Measurements from ENCODE around the gene PTPRD.

PTPRD gene

DNA sequence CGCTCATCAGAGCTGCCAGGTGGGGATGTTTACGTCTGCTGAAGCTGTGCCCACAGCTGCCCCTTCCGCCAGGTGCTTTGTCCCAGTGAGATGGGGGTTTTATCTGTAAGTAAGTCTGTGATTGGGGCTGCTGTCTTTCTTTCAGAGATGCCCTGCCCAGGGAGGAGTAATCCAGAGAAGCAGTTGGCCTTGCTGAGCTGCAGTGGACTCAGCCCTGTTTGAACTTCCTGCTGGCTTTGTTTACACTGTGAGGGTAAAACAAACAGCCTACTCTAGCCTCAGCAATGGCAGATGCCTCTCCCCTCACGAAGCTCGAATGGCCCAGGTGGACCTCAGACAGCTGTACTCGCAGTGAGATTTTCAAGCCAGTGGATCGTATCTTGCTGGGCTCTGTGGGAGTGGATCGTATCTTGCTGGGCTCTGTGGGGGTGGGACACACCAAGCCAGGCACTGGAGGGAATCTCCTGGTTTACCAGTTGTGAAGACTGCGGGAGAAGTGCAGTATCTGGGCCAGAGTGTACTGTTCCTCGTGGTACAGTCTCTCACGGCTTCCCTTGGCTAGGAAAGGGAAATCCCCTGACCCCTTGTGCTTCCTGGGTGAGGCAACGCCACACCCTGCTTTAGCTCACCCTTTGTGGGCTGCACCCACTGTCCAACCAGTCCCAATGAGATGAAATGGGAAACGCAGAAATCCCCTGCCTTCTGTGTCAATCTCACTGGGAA is 2283.1 kb downstream of the PTPRD start:
- no peak for TF ChIP-seq ZNF274 (IDR thresholded peaks at IDR 0.05; ENCODE audit: low read depth, low read length)
- no peak overlapping the region for H3K4me3 ChIP-seq (ENCODE audit: low read length)

DNA sequence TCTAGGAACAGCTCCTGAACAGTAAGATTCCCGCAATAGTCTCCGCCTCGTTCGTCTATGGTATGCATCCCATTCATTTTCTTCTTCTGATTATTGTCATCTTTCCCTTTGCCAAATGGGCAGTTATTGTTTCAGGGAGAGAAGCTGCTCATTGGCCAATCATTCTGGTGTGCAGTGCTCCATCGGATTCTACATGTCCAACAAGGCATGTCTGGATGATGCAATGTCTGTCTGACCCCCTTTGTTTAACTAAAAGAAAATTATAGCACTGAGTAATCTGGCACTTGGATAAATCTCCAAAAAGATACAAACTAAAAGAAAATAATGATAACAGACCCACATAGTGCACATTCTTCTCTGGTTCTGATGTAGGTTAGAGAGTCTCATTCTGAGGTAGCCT is 2297.6 kb downstream of the PTPRD start:
- TF ChIP-seq ZNF274 (IDR thresholded peaks at IDR 0.05; ENCODE audit: low read depth, low read length), result no peak
- H3K4me3 ChIP-seq (ENCODE audit: low read length), result no peak overlapping the region

DNA sequence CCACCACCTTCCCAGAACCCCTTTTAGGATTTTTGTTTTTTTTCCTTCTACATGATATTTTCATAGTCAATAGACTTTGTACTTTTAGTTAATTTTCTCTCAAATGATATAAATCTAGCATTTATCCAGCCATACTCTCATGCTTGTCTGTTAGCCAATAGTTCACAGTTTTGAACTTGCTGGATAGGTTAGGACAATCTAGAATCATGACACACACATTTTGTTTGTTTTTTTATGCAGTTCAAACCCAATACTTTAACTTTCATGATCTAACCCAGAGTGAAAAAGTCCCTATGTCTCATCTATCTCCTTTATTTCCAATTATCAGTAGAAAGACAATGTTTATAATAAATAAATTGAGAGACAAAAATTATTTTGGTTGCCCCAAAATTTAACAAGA is 2303.5 kb downstream of the PTPRD start:
- H3K4me3 ChIP-seq (ENCODE audit: low read length), result no peak overlapping the region
- no peak for TF ChIP-seq ZNF274 (IDR thresholded peaks at IDR 0.05; ENCODE audit: low read depth, low read length)

DNA sequence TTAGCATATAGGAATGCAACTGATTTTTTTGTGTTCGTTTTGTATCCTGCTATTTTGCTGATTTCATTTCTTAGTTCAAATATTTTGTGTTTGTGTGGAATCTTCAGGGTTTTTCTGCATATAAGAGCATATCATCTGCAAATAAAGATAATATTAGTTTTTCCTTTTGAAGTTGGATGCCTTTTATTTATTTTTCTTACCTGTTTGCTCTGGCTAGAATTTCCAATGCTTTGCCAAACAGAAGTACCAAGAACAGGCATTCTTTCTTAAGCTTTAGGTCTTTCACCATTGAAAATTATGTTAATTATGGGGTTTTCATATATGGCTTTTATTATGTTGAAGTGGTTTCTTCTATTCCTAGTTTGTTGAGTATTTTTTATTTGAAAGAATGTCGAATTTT is 2308.1 kb downstream of the PTPRD start:
- TF ChIP-seq ZNF274 (IDR thresholded peaks at IDR 0.05; ENCODE audit: low read depth, low read length), result no peak
- H3K4me3 ChIP-seq (ENCODE audit: low read length), result no peak overlapping the region

DNA sequence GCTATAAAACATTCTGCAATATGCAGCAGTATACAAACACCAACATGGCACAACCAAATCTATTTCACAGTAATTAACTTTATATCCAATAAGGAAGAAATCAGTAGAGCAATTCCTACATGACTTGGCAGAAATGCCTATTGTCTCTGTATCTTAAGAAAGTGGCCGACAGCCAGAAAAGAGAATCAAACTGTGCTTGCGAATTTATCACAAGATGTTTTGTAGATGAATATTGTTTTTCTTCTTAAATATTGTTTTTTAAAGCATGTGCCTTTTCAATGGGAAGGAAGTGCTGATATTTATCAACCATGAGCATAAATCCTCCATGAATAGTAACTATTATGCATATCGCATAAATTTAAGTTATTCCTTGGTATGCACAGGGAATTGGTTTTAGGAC is 2311.5 kb downstream of the PTPRD start:
- H3K4me3 ChIP-seq (ENCODE audit: low read length), result no peak overlapping the region
- TF ChIP-seq ZNF274 (IDR thresholded peaks at IDR 0.05; ENCODE audit: low read depth, low read length), result no peak

DNA sequence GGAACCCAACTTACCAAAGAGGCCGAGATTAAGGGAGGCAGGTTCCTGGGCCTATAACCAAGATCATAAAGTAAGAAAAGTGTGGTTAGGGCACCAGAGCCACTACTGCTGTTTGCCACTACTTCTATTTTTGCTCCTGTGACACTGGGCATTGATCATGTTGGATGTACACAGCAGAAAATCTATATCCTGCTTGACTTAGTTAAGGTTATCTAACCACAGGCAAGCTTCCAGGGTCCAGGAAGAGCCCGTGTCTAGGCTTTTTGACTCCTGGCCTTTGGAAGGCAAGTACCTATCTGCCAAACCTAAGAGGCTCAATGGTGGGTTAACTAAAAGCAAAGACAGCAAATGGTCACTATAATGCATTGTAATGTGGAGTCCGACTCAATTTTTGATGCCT is 2315.8 kb downstream of the PTPRD start:
- no peak for TF ChIP-seq ZNF274 (IDR thresholded peaks at IDR 0.05; ENCODE audit: low read depth, low read length)
- H3K4me3 ChIP-seq (ENCODE audit: low read length), result no peak overlapping the region

DNA sequence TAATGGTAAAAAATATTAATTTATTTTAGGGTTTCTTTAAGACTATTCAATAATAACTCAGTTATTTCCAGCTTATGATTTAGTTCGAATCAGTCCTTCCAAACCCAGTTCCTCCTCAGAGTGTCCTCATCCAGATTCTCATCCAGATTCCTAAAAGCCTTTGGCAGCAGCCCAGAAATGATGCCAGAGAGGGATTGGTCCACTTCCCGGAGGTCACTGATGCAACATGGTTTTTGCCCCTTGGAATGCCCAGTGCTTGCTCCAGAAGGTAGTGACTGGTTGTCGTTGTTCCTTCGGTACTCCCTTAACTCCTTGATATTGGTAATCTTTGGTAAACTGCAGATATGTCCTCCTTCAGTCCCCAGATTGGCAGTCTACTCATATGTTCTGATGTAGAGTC is 2320.1 kb downstream of the PTPRD start:
- TF ChIP-seq ZNF274 (IDR thresholded peaks at IDR 0.05; ENCODE audit: low read depth, low read length), result no peak
- no peak overlapping the region for H3K4me3 ChIP-seq (ENCODE audit: low read length)

DNA sequence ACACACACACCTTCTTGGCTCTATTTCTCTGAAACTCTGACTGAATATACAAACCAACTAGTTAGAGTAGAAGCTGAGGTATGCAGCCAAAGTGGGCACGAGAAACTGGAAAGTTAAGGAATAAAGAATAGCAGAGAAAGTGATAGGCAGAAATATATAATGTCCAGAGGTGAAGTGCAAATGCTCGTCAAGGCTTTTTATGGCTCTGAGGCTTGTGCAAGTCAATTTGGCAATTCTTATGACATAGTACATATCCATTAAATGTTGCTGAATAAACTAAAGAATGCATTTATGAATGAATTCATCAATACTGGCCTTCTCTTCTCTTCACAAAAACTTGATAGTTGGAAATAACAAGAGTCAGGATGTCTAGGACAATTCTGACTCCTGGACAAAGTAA is 2323.1 kb downstream of the PTPRD start:
- TF ChIP-seq ZNF274 (IDR thresholded peaks at IDR 0.05; ENCODE audit: low read depth, low read length), result no peak
- no peak overlapping the region for H3K4me3 ChIP-seq (ENCODE audit: low read length)

DNA sequence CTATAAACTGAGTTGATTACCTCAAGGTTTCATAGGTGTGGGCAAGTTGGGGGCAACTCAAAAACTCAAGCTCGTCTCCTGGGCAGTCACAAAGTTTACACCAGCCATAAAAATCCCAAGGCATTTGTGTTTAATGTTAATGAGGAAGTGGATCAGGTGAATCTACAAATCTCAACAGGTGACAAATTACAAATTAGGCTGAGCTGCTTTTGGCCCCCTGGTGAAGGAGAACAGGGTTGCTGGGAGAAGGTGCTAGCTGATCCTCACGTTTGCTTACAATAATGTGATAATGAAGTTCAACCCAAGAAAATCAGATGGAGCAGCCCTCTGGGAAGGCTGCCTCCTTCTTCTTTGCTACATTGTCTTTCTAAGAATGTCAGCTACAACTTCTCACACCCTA is 2324.8 kb downstream of the PTPRD start:
- no peak for TF ChIP-seq ZNF274 (IDR thresholded peaks at IDR 0.05; ENCODE audit: low read depth, low read length)

DNA sequence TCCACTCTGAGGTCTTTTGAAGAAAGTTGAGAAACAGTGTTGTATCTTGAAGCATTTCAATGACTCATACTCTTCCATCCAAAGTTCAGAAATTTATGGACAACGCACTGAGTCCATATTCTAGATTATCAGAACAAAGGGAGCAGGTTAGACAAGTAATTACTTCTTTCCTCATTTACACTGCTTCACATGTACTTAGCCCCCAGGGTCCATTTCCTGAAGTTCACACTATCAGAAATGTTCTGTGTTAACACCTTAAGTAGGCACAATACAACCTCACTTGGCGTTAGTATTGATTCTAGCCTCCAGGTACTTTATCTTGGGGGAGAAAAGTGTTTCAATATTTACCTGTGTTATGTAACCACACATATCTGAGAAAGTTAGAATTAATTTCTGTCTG is 2325.3 kb downstream of the PTPRD start:
- no peak overlapping the region for H3K4me3 ChIP-seq (ENCODE audit: low read length)
- TF ChIP-seq ZNF274 (IDR thresholded peaks at IDR 0.05; ENCODE audit: low read depth, low read length), result no peak

More for the DNA sequence above, 2324.8 kb downstream of the PTPRD start:
- no peak overlapping the region for H3K4me3 ChIP-seq (ENCODE audit: low read length)

DNA sequence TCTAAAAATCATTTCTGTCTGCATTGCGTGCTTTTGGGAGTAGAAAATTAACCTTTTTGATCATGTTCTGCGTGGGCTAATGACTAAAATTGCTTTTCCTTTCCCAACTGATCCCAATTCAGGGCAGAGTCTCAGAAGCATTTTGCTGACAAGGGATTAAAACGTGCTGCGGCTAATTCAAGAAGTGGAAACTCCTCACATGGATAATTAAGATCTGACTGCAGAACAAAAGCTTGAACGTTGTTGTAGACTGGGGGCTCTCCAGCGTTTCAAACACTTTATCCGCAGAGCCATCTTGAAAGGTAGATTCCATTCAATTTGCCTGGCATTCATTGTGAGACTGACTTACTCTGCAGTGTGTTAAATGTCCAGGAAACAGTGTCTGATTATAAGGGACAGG is 2327.9 kb downstream of the PTPRD start:
- H3K4me3 ChIP-seq (ENCODE audit: low read length), result no peak overlapping the region
- TF ChIP-seq ZNF274 (IDR thresholded peaks at IDR 0.05; ENCODE audit: low read depth, low read length), result no peak

DNA sequence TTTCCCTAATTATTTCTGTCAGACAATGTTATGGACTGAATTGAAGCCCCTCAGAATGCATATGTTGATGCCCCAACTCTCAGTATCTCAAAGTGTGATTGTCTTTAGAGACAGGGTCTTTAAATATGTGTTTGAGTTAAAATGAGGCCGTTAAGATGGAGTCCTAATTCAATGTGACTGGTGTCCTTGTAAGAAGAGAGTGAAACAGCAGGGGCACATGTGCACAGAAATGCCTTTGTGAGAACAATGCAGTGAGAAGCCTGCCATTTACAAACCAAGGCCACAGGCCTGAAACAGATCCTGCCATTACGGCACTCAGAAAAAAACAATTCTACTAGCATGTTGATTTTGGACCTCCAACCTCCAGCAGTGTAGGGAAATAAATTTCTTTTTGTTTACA is 2330.3 kb downstream of the PTPRD start:
- H3K4me3 ChIP-seq (ENCODE audit: low read length), result no peak overlapping the region
- no peak for TF ChIP-seq ZNF274 (IDR thresholded peaks at IDR 0.05; ENCODE audit: low read depth, low read length)

DNA sequence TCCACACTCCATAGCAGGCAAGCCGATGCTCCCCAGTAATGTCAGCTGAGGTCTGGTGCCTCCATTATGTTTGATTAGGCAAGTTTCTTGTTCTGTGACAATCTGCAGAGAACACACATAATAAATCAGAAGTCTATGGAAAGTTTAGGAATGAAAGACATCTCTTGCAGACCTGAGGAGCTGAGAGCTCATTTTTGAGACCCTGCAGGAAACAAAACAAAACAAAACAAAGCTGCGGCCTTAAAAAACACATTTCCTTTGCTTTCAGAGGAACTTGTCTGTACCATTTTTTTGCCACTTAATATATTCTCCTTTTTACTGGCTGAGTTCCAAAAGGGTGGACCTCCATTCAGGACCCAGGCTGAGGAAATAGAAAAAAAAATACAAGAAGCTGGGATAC is 2332.0 kb downstream of the PTPRD start:
- no peak overlapping the region for H3K4me3 ChIP-seq (ENCODE audit: low read length)
- TF ChIP-seq ZNF274 (IDR thresholded peaks at IDR 0.05; ENCODE audit: low read depth, low read length), result no peak

DNA sequence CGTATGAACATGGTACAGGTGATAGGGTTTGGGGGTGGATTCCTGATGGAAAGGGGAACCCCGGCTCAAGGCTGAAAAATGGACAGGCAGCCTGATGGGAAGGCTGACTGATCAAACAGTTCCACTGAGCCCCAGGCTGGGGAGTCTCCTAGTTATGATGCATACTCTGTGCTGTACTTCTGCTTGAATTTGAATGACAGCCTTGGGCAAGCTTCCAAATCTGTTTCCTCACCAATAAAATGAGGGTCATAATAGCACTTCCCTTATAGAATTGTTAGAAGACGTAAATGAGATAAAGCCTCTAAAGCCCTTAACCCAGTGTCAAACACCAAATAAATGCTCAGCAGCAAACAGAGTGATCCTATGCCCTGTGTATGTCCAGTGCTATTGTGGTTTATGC is 2334.8 kb downstream of the PTPRD start:
- no peak overlapping the region for H3K4me3 ChIP-seq (ENCODE audit: low read length)
- no peak for TF ChIP-seq ZNF274 (IDR thresholded peaks at IDR 0.05; ENCODE audit: low read depth, low read length)

DNA sequence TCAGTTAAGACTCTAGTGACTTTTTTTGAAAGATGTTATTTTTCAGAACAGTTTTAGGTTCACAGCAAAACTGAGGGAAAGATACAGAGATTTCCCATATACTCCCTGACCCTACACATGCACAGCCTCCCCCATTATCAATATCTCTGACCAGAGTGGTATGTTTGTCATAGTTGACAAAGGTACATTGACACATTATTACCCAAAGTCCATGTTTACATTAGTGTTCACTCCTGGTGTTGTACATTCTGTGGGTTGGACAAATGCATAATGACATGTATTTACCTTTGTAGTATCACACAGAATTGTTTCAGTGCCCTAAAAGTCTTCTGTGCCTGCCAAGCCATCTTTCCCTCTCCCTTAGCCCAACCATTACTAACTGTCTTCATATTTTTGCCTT is 2342.6 kb downstream of the PTPRD start:
- no peak overlapping the region for H3K4me3 ChIP-seq (ENCODE audit: low read length)
- no peak for TF ChIP-seq ZNF274 (IDR thresholded peaks at IDR 0.05; ENCODE audit: low read depth, low read length)

DNA sequence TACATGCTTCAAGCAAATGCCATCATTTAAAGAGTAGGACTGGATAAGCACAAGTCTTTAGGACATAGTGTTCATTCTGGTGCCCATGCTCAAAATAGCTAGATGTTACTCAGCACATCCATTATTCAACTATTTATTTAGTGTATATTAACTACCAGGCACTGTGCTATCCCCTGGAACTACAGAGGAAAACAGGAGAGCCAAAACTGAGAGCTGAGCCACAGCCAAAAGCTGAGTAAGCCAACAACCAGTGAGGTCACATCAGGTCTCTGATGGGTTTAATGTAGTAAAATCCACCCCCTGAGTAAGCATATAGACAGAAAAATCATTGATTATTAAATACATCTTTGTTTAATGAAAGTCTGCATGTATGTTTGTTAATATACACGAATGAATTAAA is 2343.9 kb downstream of the PTPRD start:
- H3K4me3 ChIP-seq (ENCODE audit: low read length), result no peak overlapping the region
- no peak for TF ChIP-seq ZNF274 (IDR thresholded peaks at IDR 0.05; ENCODE audit: low read depth, low read length)

Data from GM08714 (cell line).